Gastrocnemius medialis (tissue), 4 donors: ENCODE measurements around the gene CYBA.

Experiments
- POLR2A ChIP-seq, 2 donors: fragments of 450-650 bp; IDR thresholded peaks; one replicate each; pipeline ENCODE4 v1.6.1; 2017; ENCODE audit warnings: antibody characterized with exemption in 2 of 2, mild to moderate bottlenecking in 2 of 2, moderate library complexity in 2 of 2
- TF ChIP-seq, protein P1 (sequence below), 5 experiments: fragments of 450-650 bp in 3 of 5; fragments of 200-600 bp in 2 of 5; sonication (generic) in 2 of 5; IDR thresholded peaks in 4 of 5; conservative IDR thresholded peaks in 1 of 5; 1 replicate in 4 of 5; 2 replicates in 1 of 5; pipeline ENCODE4 v1.5.1; 2016 to 2019; ENCODE audit warnings: antibody characterized with exemption in 5 of 5, mild to moderate bottlenecking in 3 of 5, moderate library complexity in 3 of 5

DNA sequence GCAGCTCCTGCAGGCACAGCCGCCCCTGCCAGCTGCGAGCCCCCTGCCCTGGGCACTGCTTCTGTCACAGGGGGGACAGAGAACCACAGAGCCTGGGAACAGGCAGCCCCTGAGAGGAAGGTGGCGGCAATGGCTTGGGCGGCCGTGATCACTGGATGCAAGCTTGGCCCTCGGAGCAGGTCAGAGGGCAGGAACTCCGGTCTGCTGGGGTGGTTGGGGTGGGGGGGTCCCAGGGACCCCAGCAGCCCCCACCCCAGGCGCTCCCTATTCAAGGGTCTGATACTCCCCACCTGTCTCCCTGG, 1.9 kb upstream of the CYBA start:
- TF ChIP-seq, protein P1, sequence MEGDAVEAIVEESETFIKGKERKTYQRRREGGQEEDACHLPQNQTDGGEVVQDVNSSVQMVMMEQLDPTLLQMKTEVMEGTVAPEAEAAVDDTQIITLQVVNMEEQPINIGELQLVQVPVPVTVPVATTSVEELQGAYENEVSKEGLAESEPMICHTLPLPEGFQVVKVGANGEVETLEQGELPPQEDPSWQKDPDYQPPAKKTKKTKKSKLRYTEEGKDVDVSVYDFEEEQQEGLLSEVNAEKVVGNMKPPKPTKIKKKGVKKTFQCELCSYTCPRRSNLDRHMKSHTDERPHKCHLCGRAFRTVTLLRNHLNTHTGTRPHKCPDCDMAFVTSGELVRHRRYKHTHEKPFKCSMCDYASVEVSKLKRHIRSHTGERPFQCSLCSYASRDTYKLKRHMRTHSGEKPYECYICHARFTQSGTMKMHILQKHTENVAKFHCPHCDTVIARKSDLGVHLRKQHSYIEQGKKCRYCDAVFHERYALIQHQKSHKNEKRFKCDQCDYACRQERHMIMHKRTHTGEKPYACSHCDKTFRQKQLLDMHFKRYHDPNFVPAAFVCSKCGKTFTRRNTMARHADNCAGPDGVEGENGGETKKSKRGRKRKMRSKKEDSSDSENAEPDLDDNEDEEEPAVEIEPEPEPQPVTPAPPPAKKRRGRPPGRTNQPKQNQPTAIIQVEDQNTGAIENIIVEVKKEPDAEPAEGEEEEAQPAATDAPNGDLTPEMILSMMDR (IDR thresholded peaks at IDR 0.05 in 4 of 5, conservative IDR thresholded peaks at IDR 0.05 in 1 of 5) = no peak
- no peak for TF ChIP-seq POLR2A (IDR thresholded peaks at IDR 0.05)
